Pancreas (tissue), 10 donors: ENCODE measurements around the gene OR2F2. TPM values are rescaled to one million over a fixed set of nuclear protein-coding genes. Genes with fewer than 3 reads are reported as not detected.
A peak's percentile ranks its signal among the peaks of the same experiment; 100 is the strongest.

Source experiments
- ATAC-seq, 4 donors: fragments of 200-7000 bp; cut with Tn5 transposase; one replicate each; pipeline versions ENCODE4 v1.8.0 to v1.9.1; 2020; ENCODE audit warnings: mild to moderate bottlenecking in 4 of 4, moderate library complexity in 4 of 4
- DNase-seq, 6 donors: peaks; one replicate each; pipeline ENCODE4 v3.0.0-alpha.2; 2020
- FAIRE-seq: peaks from 2 replicates; lab custom pipeline; 2012; peaks lifted over from hg19 to GRCh38; lab: Jason Lieb, UNC
- H3K27ac ChIP-seq, 4 donors: fragments of 200-600 bp; sonication (generic); 1 replicate in 3 of 4; 2 replicates in 1 of 4; pipeline versions ENCODE4 v1.5.0 to v1.8.0; 2020
- H3K27me3 ChIP-seq, 4 donors: fragments of 200-600 bp; one replicate each; pipeline ENCODE4 v1.8.0; 2021
- H3K36me3 ChIP-seq, 3 donors: fragments of 200-600 bp; sonication (generic) in 1 of 3; one replicate each; pipeline versions ENCODE4 v1.5.0 to v1.8.0; 2020 to 2021
- H3K4me1 ChIP-seq, 3 donors: fragments of 200-600 bp; one replicate each; pipeline ENCODE4 v1.8.0; 2021
- H3K4me3 ChIP-seq, 4 donors: fragments of 200-600 bp; sonication (generic) in 2 of 4; one replicate each; pipeline versions ENCODE4 v1.5.0 to v1.8.0; 2020 to 2021
- H3K9me3 ChIP-seq, 4 donors: fragments of 200-600 bp; one replicate each; pipeline ENCODE4 v1.8.0; 2021
- WGBS, 2 donors: extraction: QIAGEN DNeasy Blood & Tissue Kit; methylation state at CpG; one replicate each; pipeline ENCODE4 v1.1.7; 2013; 5-methylcytosine and 5-hydroxymethylcytosine counted together
- intact Hi-C, 3 donors: fragments of 100-400 bp; cut with DNase I; formaldehyde crosslinking; loops; one replicate each; pipeline versions ENCODE4 v1.11.1 to v1.14.2; 2022
- polyA plus RNA-seq, 2 donors: library from polyadenylated mRNA; stranded (reverse); fragments of 200-250 nt; gene quantifications; one replicate each; pipeline ENCODE4 v1.2.3, GENCODE V29; 2013
- total RNA-seq, 6 donors: library from RNA; stranded (reverse); fragmentation: NEBNext Ultra II Directional in 4 of 6; extraction: Animal tissue kit (Norgen Biotek cat#: 25700) in 4 of 6; gene quantifications; one replicate each; pipeline versions ENCODE4 v1.2.1 to v1.2.4, GENCODE V29; 2021 to 2023
- TF ChIP-seq, protein P1 (sequence below), 4 donors: fragments of 200-600 bp; sonication (generic) in 3 of 4; IDR thresholded peaks; one replicate each; pipeline versions ENCODE4 v1.5.0 to v1.8.0; 2021; ENCODE audit warnings: antibody characterized with exemption in 4 of 4
- donor health status: healthy with polysubstance abuse.
- donor health status: DM: no; HTN: no; CAD: no; lungs with moderate emphysema.
- donor health status: DM: no; HTN: no; CAD: no.
- donor health status: control.
- donor health status: control.
- donor health status: Bipolar disorder and iron deficiency.
- donor health status: DM: yes; HTN: yes; CAD: no.
- donor health status: DM: no; HTN: no; CAD: no.
- donor health status: DM: no; HTN: no; CAD: no.
- donor health status: DM: yes; HTN: yes; CAD: no.

OR2F2 gene
- total and polyA plus RNA-seq, 8 donors, result not detected

DNA sequence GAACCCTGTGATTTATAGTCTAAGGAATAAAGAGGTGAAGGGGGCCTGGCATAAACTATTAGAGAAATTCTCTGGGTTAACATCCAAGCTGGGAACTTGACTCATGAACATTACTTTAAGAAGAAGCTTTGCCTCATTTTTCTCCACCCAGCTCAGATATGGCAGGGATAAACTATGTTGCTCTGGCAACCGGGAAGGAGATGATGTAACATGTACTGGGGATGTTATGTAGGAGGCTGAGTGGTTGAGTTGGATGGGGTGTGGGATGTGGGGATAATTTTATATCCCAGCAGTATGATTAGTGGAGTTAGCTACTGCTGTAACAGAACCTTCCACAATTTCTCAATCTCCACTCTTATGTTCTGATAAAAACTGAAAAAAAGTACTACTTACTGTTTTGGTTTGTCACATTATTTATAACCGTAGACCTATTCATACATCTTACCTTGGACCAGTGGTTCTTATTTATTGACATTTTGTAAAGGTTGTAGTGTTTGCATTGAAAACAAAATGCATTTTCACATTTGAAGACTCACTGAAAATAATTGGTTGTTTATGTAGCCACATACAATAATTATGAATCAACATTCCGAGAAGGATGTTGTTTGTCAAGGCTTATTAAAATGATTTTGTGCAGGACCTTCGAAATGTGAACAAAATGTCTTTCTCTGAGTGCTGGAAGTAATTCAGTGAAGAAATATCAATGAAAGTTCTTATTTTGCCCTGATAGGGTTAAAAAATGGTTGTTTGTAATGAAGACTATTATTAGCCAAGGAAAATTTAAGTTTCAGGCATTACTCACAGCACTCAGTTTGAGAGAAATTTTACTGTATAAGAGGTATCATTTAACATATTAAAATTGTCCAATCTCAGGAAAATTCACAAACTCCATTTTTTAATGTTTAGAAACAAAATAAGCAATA is 1.3 kb downstream of the OR2F2 start:
- no peaks in the 10 kb centered on the region for H3K36me3 ChIP-seq
- FAIRE-seq, result no peak
- H3K9me3 ChIP-seq, result no peaks in the 10 kb centered on the region
- no peak overlapping the region for H3K4me3 ChIP-seq
- DNase-seq, result no peak
- WGBS, 2 donors, result 85 to 87% methylated on average over 4 of the region's 4 CpGs
- intact Hi-C loops, result no loop called here
- H3K27me3 ChIP-seq, result no peaks in the 10 kb centered on the region
- no peak overlapping the region for H3K27ac ChIP-seq
- H3K4me1 ChIP-seq, result no peaks in the 10 kb centered on the region
- ATAC-seq, result peak in 1 of 4 donors; percentile 47
- TF ChIP-seq, protein P1, sequence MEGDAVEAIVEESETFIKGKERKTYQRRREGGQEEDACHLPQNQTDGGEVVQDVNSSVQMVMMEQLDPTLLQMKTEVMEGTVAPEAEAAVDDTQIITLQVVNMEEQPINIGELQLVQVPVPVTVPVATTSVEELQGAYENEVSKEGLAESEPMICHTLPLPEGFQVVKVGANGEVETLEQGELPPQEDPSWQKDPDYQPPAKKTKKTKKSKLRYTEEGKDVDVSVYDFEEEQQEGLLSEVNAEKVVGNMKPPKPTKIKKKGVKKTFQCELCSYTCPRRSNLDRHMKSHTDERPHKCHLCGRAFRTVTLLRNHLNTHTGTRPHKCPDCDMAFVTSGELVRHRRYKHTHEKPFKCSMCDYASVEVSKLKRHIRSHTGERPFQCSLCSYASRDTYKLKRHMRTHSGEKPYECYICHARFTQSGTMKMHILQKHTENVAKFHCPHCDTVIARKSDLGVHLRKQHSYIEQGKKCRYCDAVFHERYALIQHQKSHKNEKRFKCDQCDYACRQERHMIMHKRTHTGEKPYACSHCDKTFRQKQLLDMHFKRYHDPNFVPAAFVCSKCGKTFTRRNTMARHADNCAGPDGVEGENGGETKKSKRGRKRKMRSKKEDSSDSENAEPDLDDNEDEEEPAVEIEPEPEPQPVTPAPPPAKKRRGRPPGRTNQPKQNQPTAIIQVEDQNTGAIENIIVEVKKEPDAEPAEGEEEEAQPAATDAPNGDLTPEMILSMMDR (IDR thresholded peaks at IDR 0.05), result no peak

DNA sequence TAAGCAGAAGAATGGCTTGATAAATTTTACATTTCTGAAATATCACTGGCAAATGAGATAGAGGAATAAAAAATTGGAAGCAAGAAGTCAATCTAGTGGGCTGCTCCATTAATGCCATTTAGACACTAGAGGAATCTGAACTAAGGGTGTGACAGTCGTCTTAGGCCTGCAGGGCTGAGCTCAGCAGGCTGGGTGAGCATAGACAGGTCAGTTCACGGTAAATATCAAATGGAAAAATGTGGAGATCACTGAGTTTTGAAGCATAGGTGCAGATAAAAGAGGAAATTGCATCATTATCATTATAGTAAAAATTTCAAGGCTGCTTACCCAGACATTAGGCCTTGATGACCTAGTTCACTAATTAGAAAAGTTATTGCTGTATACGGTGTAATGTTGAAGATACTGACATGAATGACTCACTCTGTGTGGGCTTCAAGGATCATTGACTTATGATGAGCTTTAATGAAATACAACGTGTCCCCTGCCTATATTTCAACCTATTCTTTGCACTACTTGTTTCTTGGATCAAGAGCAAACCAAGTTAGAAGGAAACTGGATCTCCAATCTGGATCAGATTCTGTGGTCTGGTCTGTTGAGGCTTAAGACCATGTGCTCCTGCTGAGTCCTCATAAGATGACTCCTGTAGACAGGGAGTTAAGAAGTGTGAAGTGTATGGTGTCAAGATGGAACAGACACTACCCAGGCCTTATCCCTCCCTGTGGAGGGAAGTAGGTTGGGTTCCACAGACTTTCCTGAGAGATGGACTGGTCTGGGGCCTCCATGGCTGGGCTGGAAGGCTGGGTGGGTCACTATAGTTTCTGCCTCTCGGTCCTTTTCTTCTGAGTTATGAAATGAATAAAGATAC is 3.6 kb downstream of the OR2F2 start:
- no peak for FAIRE-seq
- ATAC-seq, result no peak
- Histone ChIP-seq H3K4me3 (no peak overlapping the region), H3K27ac (no peak overlapping the region), H3K9me3 (no peaks in the 10 kb centered on the region), H3K36me3 (no peaks in the 10 kb centered on the region), H3K4me1 (no peaks in the 10 kb centered on the region), H3K27me3 (no peaks in the 10 kb centered on the region)
- intact Hi-C loops, result no loop called here
- WGBS, 2 donors, result 74 to 77% methylated on average over 5 of the region's 5 CpGs
- TF ChIP-seq, protein P1 (IDR thresholded peaks at IDR 0.05), result no peak
- no peak for DNase-seq

DNA sequence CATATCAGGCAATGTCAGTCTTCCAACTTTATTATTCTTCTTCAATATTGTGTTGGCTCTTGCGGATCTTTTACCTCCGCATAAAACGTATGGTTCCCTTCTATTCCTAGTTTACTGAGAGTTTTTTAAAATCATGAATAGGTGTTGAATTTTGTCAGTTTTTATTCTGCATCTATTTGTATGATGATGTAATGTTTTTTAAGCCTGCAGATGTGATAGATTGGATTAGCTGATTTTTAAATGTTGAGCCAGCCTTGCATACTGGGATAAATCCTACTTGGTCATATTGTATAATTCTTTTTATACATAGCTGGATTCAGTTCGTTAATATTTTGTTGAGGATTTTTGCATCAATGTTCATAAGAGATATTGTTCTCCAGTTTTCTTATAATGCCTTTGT is 10.4 kb downstream of the OR2F2 start:
- DNase-seq, result no peak
- WGBS, 2 donors, result 88% methylated on average over 4 of the region's 4 CpGs
- H3K27ac ChIP-seq, result no peak overlapping the region
- TF ChIP-seq, protein P1 (IDR thresholded peaks at IDR 0.05), result no peak
- H3K36me3 ChIP-seq, result no peaks in the 10 kb centered on the region
- no peak for ATAC-seq
- no peaks in the 10 kb centered on the region for H3K4me1 ChIP-seq
- no peak for FAIRE-seq
- H3K27me3 ChIP-seq, result no peaks in the 10 kb centered on the region
- no peak overlapping the region for H3K4me3 ChIP-seq
- intact Hi-C loops, result no loop called here
- no peaks in the 10 kb centered on the region for H3K9me3 ChIP-seq

DNA sequence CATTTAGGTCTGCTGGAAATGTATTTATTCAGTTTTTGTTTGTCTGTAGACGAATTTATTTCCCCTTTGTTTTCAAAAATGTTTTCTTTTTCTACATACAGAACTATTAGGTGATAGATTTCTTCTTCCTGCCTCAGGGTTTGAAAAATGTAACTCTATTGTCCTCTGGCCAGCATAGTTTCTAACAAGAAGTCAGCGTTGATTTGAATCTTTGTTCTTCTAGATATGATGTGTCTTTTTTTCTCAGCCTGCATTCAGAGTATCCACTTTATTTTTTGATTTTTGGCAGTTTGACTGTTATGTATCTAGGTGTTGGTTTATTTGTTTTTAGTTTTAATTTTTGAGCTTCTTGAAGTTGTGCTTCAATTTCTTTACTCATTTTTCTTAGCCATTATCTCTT is 12.1 kb downstream of the OR2F2 start:
- no peak overlapping the region for H3K27ac ChIP-seq
- H3K4me1 ChIP-seq, result no peaks in the 10 kb centered on the region
- no peak for FAIRE-seq
- H3K9me3 ChIP-seq, result no peaks in the 10 kb centered on the region
- H3K27me3 ChIP-seq, result no peaks in the 10 kb centered on the region
- DNase-seq, result no peak
- ATAC-seq, result no peak
- H3K4me3 ChIP-seq, result no peak overlapping the region
- WGBS, 2 donors, result 64 to 65% methylated on average over 2 of the region's 2 CpGs
- intact Hi-C loops, result no loop called here
- TF ChIP-seq, protein P1 (IDR thresholded peaks at IDR 0.05), result no peak
- no peaks in the 10 kb centered on the region for H3K36me3 ChIP-seq
